H1 (cell line): ENCODE data around the gene DTL. TPM values are rescaled to one million over a fixed set of nuclear protein-coding genes. Genes with fewer than 3 reads are reported as not detected.

Source experiments
- CTCF ChIA-PET: fragments of 300-600 bp; sonication (Branson Sonifier 250); formaldehyde crosslinking; loops from one replicate; lab custom pipeline; 2021; ENCODE audit not compliant: partially characterized antibody; lab: Charles Lee
- POLR2A ChIA-PET: fragments of 300-600 bp; sonication (Branson Sonifier 250); formaldehyde crosslinking; loops from one replicate; lab custom pipeline; 2021; ENCODE audit warnings: inconsistent platforms; ENCODE audit not compliant: partially characterized antibody; lab: Charles Lee
- DNase-seq, 2 experiments: peaks; one replicate each; pipeline versions ENCODE4 v3.0.0 to v3.0.0-alpha.2; 2010 to 2022; ENCODE audit warnings: low spot score in 2 of 2, low read depth in 1 of 2, mixed read lengths in 1 of 2
- FAIRE-seq: peaks from 2 replicates; lab custom pipeline; 2011; peaks lifted over from hg19 to GRCh38; lab: Jason Lieb, UNC
- H2AFZ ChIP-seq: 2 replicates; pipeline ENCODE4 v1.8.1; 2012; ENCODE audit warnings: low read length, inconsistent platforms
- H2AK5ac ChIP-seq: 2 replicates; pipeline ENCODE4 v1.6.1; 2013; ENCODE audit warnings: low read depth, low read length
- H2BK120ac ChIP-seq: replicated peaks from 2 replicates; pipeline ENCODE3; 2013; ENCODE audit warnings: low read depth, low read length, inconsistent platforms
- H2BK12ac ChIP-seq: 2 replicates; pipeline ENCODE4 v1.6.1; 2013; ENCODE audit warnings: low read depth, low read length
- H2BK15ac ChIP-seq: 2 replicates; pipeline ENCODE4 v1.6.1; 2013; ENCODE audit warnings: low read length
- H2BK20ac ChIP-seq: 2 replicates; pipeline ENCODE4 v1.6.1; 2013; ENCODE audit warnings: low read length
- H2BK5ac ChIP-seq: 2 replicates; pipeline ENCODE4 v1.6.1; 2013; ENCODE audit warnings: low read depth, low read length
- H3K14ac ChIP-seq: 2 replicates; pipeline ENCODE4 v1.6.1; 2013; ENCODE audit warnings: inconsistent platforms; ENCODE audit not compliant: insufficient read length
- H3K18ac ChIP-seq: 2 replicates; pipeline ENCODE4 v1.6.1; 2013; ENCODE audit warnings: low read length; ENCODE audit errors: extremely low read depth
- H3K23ac ChIP-seq: 2 replicates; pipeline ENCODE4 v1.6.1; 2013; ENCODE audit warnings: inconsistent platforms; ENCODE audit not compliant: insufficient read length
- H3K23me2 ChIP-seq: 2 replicates; pipeline ENCODE4 v1.6.1; 2013; ENCODE audit warnings: low read depth, low read length
- H3K27ac ChIP-seq: 2 replicates; pipeline ENCODE4 v1.6.1; 2011; ENCODE audit warnings: low read depth, low read length, inconsistent platforms
- H3K27me3 ChIP-seq, 4 experiments: replicated peaks in 1 of 4; 1 replicate in 1 of 4; 2 replicates in 3 of 4; pipeline versions ENCODE4 v1.6.1 to v1.8.1; 2011 to 2013; ENCODE audit warnings: low read length in 3 of 4, mild to moderate bottlenecking in 3 of 4, inconsistent platforms in 2 of 4, mixed read lengths in 2 of 4, moderate library complexity in 1 of 4; ENCODE audit not compliant: control insufficient read depth in 3 of 4, insufficient read depth in 3 of 4; ENCODE audit errors: extremely low read depth in 1 of 4
- H3K36me3 ChIP-seq, 4 experiments: 2 replicates each; pipeline versions ENCODE4 v1.6.1 to v1.8.1; 2011 to 2013; ENCODE audit warnings: mild to moderate bottlenecking in 4 of 4, low read length in 3 of 4, moderate library complexity in 2 of 4, control low read depth in 1 of 4, inconsistent platforms in 1 of 4; ENCODE audit not compliant: insufficient read depth in 4 of 4, control insufficient read depth in 2 of 4
- H3K4ac ChIP-seq: replicated peaks from 2 replicates; pipeline ENCODE3; 2013; ENCODE audit warnings: low read length, low read depth, mixed read lengths, inconsistent platforms; ENCODE audit not compliant: insufficient read length
- H3K4me1 ChIP-seq, 4 experiments: replicated peaks in 1 of 4; 1 replicate in 1 of 4; 2 replicates in 3 of 4; pipeline versions ENCODE4 v1.6.1 to v1.8.1; 2011 to 2013; ENCODE audit warnings: low read length in 3 of 4, inconsistent platforms in 2 of 4, mixed read lengths in 1 of 4; ENCODE audit not compliant: insufficient read depth in 4 of 4, control insufficient read depth in 3 of 4
- H3K4me2 ChIP-seq, 2 experiments: 2 replicates each; pipeline versions ENCODE4 v1.6.1 to v1.8.1; 2011 to 2013; ENCODE audit warnings: low read depth in 2 of 2, low read length in 2 of 2, control low read depth in 1 of 2, inconsistent platforms in 1 of 2, mild to moderate bottlenecking in 1 of 2; ENCODE audit not compliant: insufficient read depth in 1 of 2
- H3K4me3 ChIP-seq, 4 experiments: fragments of 200-600, 300-600 bp in 1 of 4; sonication (generic), shearing (Covaris generic), sonication (Bioruptor Twin) in 1 of 4; 2 replicates each; pipeline versions ENCODE4 v1.5.1 to v1.8.1; 2011 to 2016; ENCODE audit warnings: low read length in 4 of 4, low read depth in 3 of 4, control low read depth in 2 of 4, inconsistent platforms in 2 of 4, mild to moderate bottlenecking in 2 of 4, mixed read lengths in 1 of 4, moderate library complexity in 1 of 4; ENCODE audit not compliant: insufficient read depth in 2 of 4; ENCODE audit errors: extremely low read depth in 1 of 4
- H3K56ac ChIP-seq: replicated peaks from 2 replicates; pipeline ENCODE3; 2013; ENCODE audit warnings: low read depth, mild to moderate bottlenecking, mixed read lengths, low read length, inconsistent platforms; ENCODE audit not compliant: insufficient read length
- H3K79me1 ChIP-seq: 2 replicates; pipeline ENCODE4 v1.6.1; 2013; ENCODE audit warnings: low read depth, low read length, control low read depth
- H3K79me2 ChIP-seq, 2 experiments: 2 replicates each; pipeline versions ENCODE4 v1.6.1 to v1.8.1; 2012 to 2013; ENCODE audit warnings: low read length in 2 of 2, mild to moderate bottlenecking in 2 of 2, inconsistent platforms in 1 of 2; ENCODE audit not compliant: insufficient read depth in 2 of 2, control insufficient read depth in 1 of 2
- H3K9ac ChIP-seq, 4 experiments: replicated peaks in 1 of 4; 1 replicate in 1 of 4; 2 replicates in 3 of 4; pipeline versions ENCODE4 v1.6.1 to v1.8.1; 2011 to 2013; ENCODE audit warnings: low read depth in 3 of 4, low read length in 3 of 4, control low read depth in 2 of 4, mild to moderate bottlenecking in 2 of 4, moderate library complexity in 2 of 4, inconsistent platforms in 1 of 4; ENCODE audit errors: extremely low read depth in 1 of 4
- H3K9me3 ChIP-seq, 2 experiments: 2 replicates each; pipeline versions ENCODE4 v1.6.1 to v1.8.1; 2012 to 2013; ENCODE audit warnings: mild to moderate bottlenecking in 2 of 2, moderate library complexity in 2 of 2, control low read depth in 1 of 2, inconsistent platforms in 1 of 2, low read depth in 1 of 2, low read length in 1 of 2, mixed read lengths in 1 of 2; ENCODE audit not compliant: insufficient read depth in 2 of 2
- H4K20me1 ChIP-seq, 2 experiments: replicated peaks in 1 of 2; 2 replicates each; pipeline versions ENCODE3 to v1.8.1; 2011 to 2013; ENCODE audit warnings: inconsistent platforms in 2 of 2, low read length in 2 of 2, mild to moderate bottlenecking in 1 of 2; ENCODE audit not compliant: insufficient read depth in 2 of 2, control insufficient read depth in 1 of 2
- H4K5ac ChIP-seq: 2 replicates; pipeline ENCODE4 v1.6.1; 2013; ENCODE audit warnings: low read length, low read depth, mixed read lengths, inconsistent platforms; ENCODE audit not compliant: insufficient read length
- H4K8ac ChIP-seq: 2 replicates; pipeline ENCODE4 v1.8.0; 2013; ENCODE audit warnings: mild to moderate bottlenecking, moderate library complexity, low read length, inconsistent platforms; ENCODE audit not compliant: insufficient read depth; ENCODE audit errors: extremely low read depth
- H4K91ac ChIP-seq: replicated peaks from 2 replicates; pipeline ENCODE3; 2013; ENCODE audit warnings: low read length, mixed read lengths, inconsistent platforms; ENCODE audit not compliant: insufficient read length
- JUND ChIP-seq: IDR thresholded peaks from 2 replicates; pipeline ENCODE4 v1.6.1; 2011; ENCODE audit warnings: mild to moderate bottlenecking, improper control_type of control experiment, low read length
- TBP ChIP-seq: IDR thresholded peaks from 2 replicates; pipeline ENCODE4 v1.6.1; 2011; ENCODE audit warnings: low read depth, low read length, improper control_type of control experiment
- WGBS, 2 experiments: shearing (Covaris generic) in 1 of 2; methylation state at CpG; one replicate each; pipeline versions ENCODE4 v1.1.6 to v1.1.7; 2013 to 2015; ENCODE audit warnings: low lambda C conversion rate in 2 of 2, mixed read lengths in 2 of 2, inconsistent platforms in 1 of 2, low coverage in 1 of 2, missing lambda C conversion rate in 1 of 2; ENCODE audit not compliant: insufficient replicate concordance in 2 of 2, insufficient coverage in 1 of 2, insufficient read length in 1 of 2; ENCODE audit errors: extremely low coverage in 1 of 2, missing lambda C conversion rate in 1 of 2; 5-methylcytosine and 5-hydroxymethylcytosine counted together
- polyA plus RNA-seq, 7 experiments: library from polyadenylated mRNA; depleted of rRNA in 3 of 7; stranded (reverse) in 5 of 7; unstranded in 2 of 7; fragments of >200 nt in 5 of 7; fragments of 200-250 nt in 2 of 7; gene quantifications; 1 replicate in 5 of 7; 2 replicates in 1 of 7; 4 replicates in 1 of 7; pipeline versions ENCODE4 v1.2.1 to v1.2.3, GENCODE V29; 2011 to 2013; ENCODE audit warnings: missing spikeins in 2 of 7, mixed read lengths in 2 of 7
- total RNA-seq: library from RNA; stranded (reverse); fragmentation: NEBNext Ultra II Directional; extraction: Animal tissue kit (Norgen Biotek cat#: 25700); gene quantifications from 2 replicates; pipeline ENCODE4 v1.2.1, GENCODE V29; 2021

The DTL gene
- total and polyA plus RNA-seq, 2 of the 8 experiments (the other 6 are each of a cell fraction or from before 2014, with no cell fraction given), result 36.0 to 46.9 TPM

DNA sequence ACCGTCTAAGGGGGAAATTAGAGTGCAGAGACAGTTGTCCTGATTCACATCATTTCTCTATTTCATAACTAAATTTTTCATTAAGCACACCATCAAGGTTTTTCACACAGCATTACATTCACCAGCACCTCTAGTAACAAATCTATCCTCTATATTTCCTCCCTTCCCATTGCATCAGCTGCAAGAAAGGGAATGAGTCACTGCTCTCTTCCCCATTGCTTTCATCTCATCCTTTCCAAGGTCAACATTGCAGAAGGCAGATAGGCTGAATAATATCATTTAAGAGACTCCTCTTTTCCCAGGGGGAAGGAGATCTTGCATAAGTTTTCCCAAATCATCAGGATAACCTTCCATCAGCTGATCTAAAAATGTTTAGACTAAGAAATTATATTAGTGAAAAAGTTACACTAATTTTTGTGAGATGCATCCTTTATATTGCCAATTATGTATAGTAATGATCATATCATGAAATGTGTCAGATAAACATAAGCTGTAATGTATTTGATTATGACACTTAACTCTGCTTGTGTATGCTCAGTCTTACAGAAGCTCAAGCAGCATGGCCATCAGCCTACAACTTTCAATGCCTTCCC is 4.5 kb upstream of the DTL start:
- Histone ChIP-seq H3K4me1 (peaks cover 0 to 2% (median 1%) of the 10 kb centered on the region in 4 experiments; a peak in 2 of 7 replicates), H3K4me2 (no peak overlapping the region)

More for the DNA sequence above, 4.5 kb upstream of the DTL start:
- POLR2A ChIA-PET, result interaction anchor here (0.9 kb wide), 1 partner anchor 333 kb away, joined by 3 read pairs; no protein-coding TSS in a partner anchor
- H2BK120ac ChIP-seq, result no peak overlapping the region
- no peaks in the 10 kb centered on the region for H3K9me3 ChIP-seq
- no peak for DNase-seq
- CTCF ChIA-PET, result interaction anchor here (0.8 to 6.3 kb wide), 4 partner anchors 21 to 510 kb away, joined by 3 to 65 read pairs (median 4); partner anchors contain the start of gene NEK2
- no peak overlapping the region for H2AFZ ChIP-seq
- H3K4me3 ChIP-seq, result no peak overlapping the region
- H3K9ac ChIP-seq, result no peak overlapping the region
- peaks cover 2% of the 10 kb centered on the region; the same call in 1 of the 2 replicates for H3K23me2 ChIP-seq
- H3K27me3 ChIP-seq, result no peaks in the 10 kb centered on the region
- H2BK20ac ChIP-seq, result no peak overlapping the region
- TF ChIP-seq JUND (0 out of 2 replicates have a peak, but pooled peaks have one; percentile 16), TBP (no peak)
- H3K79me2 ChIP-seq, result peaks cover 3 to 84% of the 10 kb centered on the region in 2 experiments; a peak in 3 of 4 replicates
- H4K91ac ChIP-seq, result no peak overlapping the region
- no peak overlapping the region for H3K14ac ChIP-seq
- no peak for FAIRE-seq
- H2AK5ac ChIP-seq, result no peak overlapping the region
- 88% methylated on average over 1 of the region's 1 CpG; no CpG with 5 or more reads in 1 of the 2 experiments for WGBS, 2 experiments
- H3K23ac ChIP-seq, result no peak overlapping the region
- H3K4ac ChIP-seq, result no peak overlapping the region
- H3K79me1 ChIP-seq, result peaks cover 4% of the 10 kb centered on the region; the same call in 1 of the 2 replicates
- H3K36me3 ChIP-seq, result no peaks in the 10 kb centered on the region; a peak in 1 of 8 replicates
- no peak overlapping the region for H2BK12ac ChIP-seq
- H2BK15ac ChIP-seq, result no peak overlapping the region
- peaks cover 1 to 2% of the 10 kb centered on the region in 2 experiments for H4K20me1 ChIP-seq
- H4K5ac ChIP-seq, result no peak overlapping the region
- no peak overlapping the region for H4K8ac ChIP-seq
- H3K27ac ChIP-seq, result no peak overlapping the region
- H3K18ac ChIP-seq, result no peak overlapping the region
- no peak overlapping the region for H2BK5ac ChIP-seq
- H3K56ac ChIP-seq, result no peak overlapping the region
